Parathyroid adenoma (tissue), 2 donors: ENCODE results near the gene TRPC1.

ENCODE experiments used
- H2AFZ ChIP-seq: fragments of 300-600 bp; sonication (generic); one replicate; pipeline ENCODE4 v1.7.0; 2017; ENCODE audit warnings: antibody characterized with exemption, mild to moderate bottlenecking
- H3K27ac ChIP-seq: fragments of 300-600 bp; sonication (generic); one replicate; pipeline ENCODE4 v1.7.0; 2017
- H3K27me3 ChIP-seq: fragments of 300-600 bp; sonication (generic); one replicate; pipeline ENCODE4 v1.7.0; 2017; ENCODE audit warnings: low read length; ENCODE audit not compliant: control insufficient read depth, insufficient read depth
- H3K36me3 ChIP-seq: fragments of 300-600 bp; sonication (generic); one replicate; pipeline ENCODE4 v1.7.0; 2017; ENCODE audit warnings: low read length; ENCODE audit not compliant: control insufficient read depth, insufficient read depth
- H3K4me1 ChIP-seq: fragments of 300-600 bp; sonication (generic); one replicate; pipeline ENCODE4 v1.7.0; 2017; ENCODE audit warnings: control low read depth
- H3K4me2 ChIP-seq: fragments of 300-600 bp; sonication (generic); one replicate; pipeline ENCODE4 v1.7.0; 2017; ENCODE audit warnings: low read length
- H3K4me3 ChIP-seq: fragments of 300-600 bp; sonication (generic); one replicate; pipeline ENCODE4 v1.7.0; 2017; ENCODE audit warnings: low read depth, low read length
- H3K79me2 ChIP-seq: fragments of 300-600 bp; sonication (generic); one replicate; pipeline ENCODE4 v1.7.0; 2017; ENCODE audit warnings: control low read depth
- H3K9ac ChIP-seq: fragments of 300-600 bp; sonication (generic); one replicate; pipeline ENCODE4 v1.7.0; 2017; ENCODE audit warnings: mild to moderate bottlenecking
- H3K9me3 ChIP-seq: fragments of 300-600 bp; sonication (generic); one replicate; pipeline ENCODE4 v1.7.0; 2017; ENCODE audit warnings: low read length; ENCODE audit not compliant: control insufficient read depth
- TF ChIP-seq, protein P1 (sequence below): fragments of 300-600 bp; sonication (generic); IDR thresholded peaks from one replicate; pipeline ENCODE4 v1.7.0; 2017; ENCODE audit warnings: antibody characterized with exemption, mild to moderate bottlenecking
- donor health status: primary hyperparathyroidism.

Gene TRPC1

DNA sequence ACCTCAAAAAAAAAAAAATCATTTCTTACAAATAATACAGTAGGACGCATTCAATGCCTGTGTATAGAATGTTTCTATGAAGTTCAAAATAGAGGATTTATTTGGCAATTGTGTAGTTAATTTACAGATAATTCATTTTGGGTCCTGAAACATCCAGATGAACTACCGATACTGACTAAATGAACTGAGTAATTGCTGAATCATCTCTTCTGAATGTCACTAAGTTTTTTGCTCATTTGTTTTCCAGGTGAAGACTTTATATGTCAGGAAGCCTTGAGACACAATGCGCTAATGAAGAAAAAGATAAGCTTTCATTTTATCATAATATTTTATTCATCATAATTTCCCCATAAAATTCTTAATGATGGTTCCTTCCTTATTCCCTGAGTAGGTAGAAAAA, 125.3 kb downstream of the TRPC1 start:
- Histone ChIP-seq H3K79me2 (no peaks in the 10 kb centered on the region), H2AFZ (no peak overlapping the region), H3K36me3 (no peaks in the 10 kb centered on the region), H3K9ac (no peak overlapping the region), H3K27ac (no peak overlapping the region), H3K27me3 (no peaks in the 10 kb centered on the region), H3K4me1 (peaks cover 8% of the 10 kb centered on the region), H3K9me3 (no peaks in the 10 kb centered on the region), H3K4me3 (no peak overlapping the region), H3K4me2 (no peak overlapping the region)
- TF ChIP-seq, protein P1, sequence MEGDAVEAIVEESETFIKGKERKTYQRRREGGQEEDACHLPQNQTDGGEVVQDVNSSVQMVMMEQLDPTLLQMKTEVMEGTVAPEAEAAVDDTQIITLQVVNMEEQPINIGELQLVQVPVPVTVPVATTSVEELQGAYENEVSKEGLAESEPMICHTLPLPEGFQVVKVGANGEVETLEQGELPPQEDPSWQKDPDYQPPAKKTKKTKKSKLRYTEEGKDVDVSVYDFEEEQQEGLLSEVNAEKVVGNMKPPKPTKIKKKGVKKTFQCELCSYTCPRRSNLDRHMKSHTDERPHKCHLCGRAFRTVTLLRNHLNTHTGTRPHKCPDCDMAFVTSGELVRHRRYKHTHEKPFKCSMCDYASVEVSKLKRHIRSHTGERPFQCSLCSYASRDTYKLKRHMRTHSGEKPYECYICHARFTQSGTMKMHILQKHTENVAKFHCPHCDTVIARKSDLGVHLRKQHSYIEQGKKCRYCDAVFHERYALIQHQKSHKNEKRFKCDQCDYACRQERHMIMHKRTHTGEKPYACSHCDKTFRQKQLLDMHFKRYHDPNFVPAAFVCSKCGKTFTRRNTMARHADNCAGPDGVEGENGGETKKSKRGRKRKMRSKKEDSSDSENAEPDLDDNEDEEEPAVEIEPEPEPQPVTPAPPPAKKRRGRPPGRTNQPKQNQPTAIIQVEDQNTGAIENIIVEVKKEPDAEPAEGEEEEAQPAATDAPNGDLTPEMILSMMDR: no peak

- no peaks in the 10 kb centered on the region for H3K9me3 ChIP-seq
- TF ChIP-seq, protein P1: no peak
Measured at GRCh38 chr3:142850395-142851023, 126.7 kb downstream of the TRPC1 start.

DNA sequence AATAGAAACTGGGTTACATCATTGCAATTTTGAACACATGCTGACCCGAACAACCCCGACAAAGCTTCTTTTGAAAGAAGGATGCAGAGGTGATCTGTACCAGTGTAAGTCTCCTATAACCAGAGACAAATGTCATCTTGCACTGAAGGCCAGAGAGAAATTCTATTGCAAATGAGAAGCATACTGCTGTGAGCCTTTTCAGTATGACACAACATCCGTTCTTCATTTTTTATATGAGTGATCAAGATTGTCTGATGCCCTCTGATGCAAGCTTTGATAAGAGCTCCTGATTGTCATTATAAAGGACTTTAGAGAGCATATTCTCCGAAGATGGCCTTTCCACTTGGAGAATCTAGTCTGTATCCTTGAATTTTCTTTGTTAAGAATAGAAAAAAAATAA, 128.2 kb downstream of the TRPC1 start:
- Histone ChIP-seq H3K4me3 (no peak overlapping the region), H3K4me1 (peaks cover 9% of the 10 kb centered on the region), H3K79me2 (no peaks in the 10 kb centered on the region), H3K9me3 (no peaks in the 10 kb centered on the region), H3K36me3 (no peaks in the 10 kb centered on the region), H3K27ac (no peak overlapping the region), H2AFZ (no peak overlapping the region), H3K9ac (no peak overlapping the region), H3K27me3 (no peaks in the 10 kb centered on the region), H3K4me2 (no peak overlapping the region)
- TF ChIP-seq, protein P1: no peak

More at GRCh38 chr3:142850395-142851023, 126.7 kb downstream of the TRPC1 start:
- peaks cover 9% of the 10 kb centered on the region for H3K4me1 ChIP-seq
- H3K36me3 ChIP-seq: no peaks in the 10 kb centered on the region
- no peak overlapping the region for H3K4me3 ChIP-seq
- no peak overlapping the region for H2AFZ ChIP-seq
- H3K27me3 ChIP-seq: no peaks in the 10 kb centered on the region
- no peak overlapping the region for H3K4me2 ChIP-seq
- no peak overlapping the region for H3K27ac ChIP-seq
- H3K79me2 ChIP-seq: no peaks in the 10 kb centered on the region
- H3K9ac ChIP-seq: no peak overlapping the region

GRCh38 chr3:142853270-142854168, 129.7 kb downstream of the TRPC1 start:
- no peak overlapping the region for H3K4me2 ChIP-seq
- no peak overlapping the region for H3K9ac ChIP-seq
- H2AFZ ChIP-seq: peak overlapping the region; percentile 54
- TF ChIP-seq, protein P1: no peak
- H3K9me3 ChIP-seq: no peaks in the 10 kb centered on the region
- no peaks in the 10 kb centered on the region for H3K79me2 ChIP-seq
- H3K27ac ChIP-seq: peak overlapping the region; percentile 30
- H3K36me3 ChIP-seq: no peaks in the 10 kb centered on the region
- H3K27me3 ChIP-seq: no peaks in the 10 kb centered on the region
- no peak overlapping the region for H3K4me3 ChIP-seq
- H3K4me1 ChIP-seq: peaks cover 11% of the 10 kb centered on the region
